Lung (tissue), 12 donors: Measurements from ENCODE around the gene PYDC1. TPM values are rescaled to one million over a fixed set of nuclear protein-coding genes. Genes with fewer than 3 reads are reported as not detected.

Experiments
- ATAC-seq: fragments of 200-7000 bp; cut with Tn5 transposase; one replicate; pipeline ENCODE4 v1.9.1; 2020; ENCODE audit warnings: moderate number of reproducible peaks; ENCODE audit not compliant: insufficient read depth, low FRiP score
- DNase-seq, 3 donors: peaks; one replicate each; pipeline ENCODE4 v3.0.0-alpha.2; 2013 to 2017
- H3K27ac ChIP-seq, 2 donors: one replicate each; pipeline ENCODE4 v1.5.1; 2013; ENCODE audit warnings: mild to moderate bottlenecking in 2 of 2, moderate library complexity in 2 of 2, control low read depth in 1 of 2, inconsistent platforms in 1 of 2, low read depth in 1 of 2, low read length in 1 of 2
- H3K27me3 ChIP-seq, 3 donors: one replicate each; pipeline ENCODE4 v1.5.1; 2013; ENCODE audit warnings: low read length in 2 of 3; ENCODE audit not compliant: control insufficient read depth in 3 of 3, insufficient read depth in 3 of 3
- H3K36me3 ChIP-seq, 4 donors: one replicate each; pipeline ENCODE4 v1.5.1; 2013; ENCODE audit warnings: low read length in 4 of 4, mild to moderate bottlenecking in 1 of 4, moderate library complexity in 1 of 4; ENCODE audit not compliant: control insufficient read depth in 4 of 4, insufficient read depth in 4 of 4
- H3K4me1 ChIP-seq, 5 donors: one replicate each; pipeline ENCODE4 v1.5.1; 2013; ENCODE audit warnings: low read length in 5 of 5, mild to moderate bottlenecking in 2 of 5, moderate library complexity in 1 of 5; ENCODE audit not compliant: control insufficient read depth in 5 of 5, insufficient read depth in 5 of 5
- H3K4me3 ChIP-seq: one replicate; pipeline ENCODE4 v1.5.1; 2013; ENCODE audit warnings: mild to moderate bottlenecking, control low read depth, moderate library complexity
- H3K9ac ChIP-seq, 2 donors: one replicate each; pipeline ENCODE4 v1.5.1; 2013; ENCODE audit warnings: low read length in 2 of 2, control low read depth in 1 of 2; ENCODE audit not compliant: insufficient read depth in 1 of 2
- H3K9me3 ChIP-seq, 4 donors: one replicate each; pipeline ENCODE4 v1.5.1; 2013; ENCODE audit warnings: low read length in 3 of 4, mild to moderate bottlenecking in 1 of 4, moderate library complexity in 1 of 4; ENCODE audit not compliant: control insufficient read depth in 4 of 4, insufficient read depth in 3 of 4
- CTCF ChIP-seq: IDR thresholded peaks from 2 replicates; pipeline ENCODE4 v1.5.1; 2012; ENCODE audit warnings: mild to moderate bottlenecking; ENCODE audit errors: control extremely low read depth, extremely low read depth
- WGBS, 2 donors: extraction: QIAGEN DNeasy Blood & Tissue Kit; methylation state at CpG; one replicate each; pipeline ENCODE4 v1.1.7; 2013; 5-methylcytosine and 5-hydroxymethylcytosine counted together
- polyA plus RNA-seq, 2 donors: library from polyadenylated mRNA; stranded (reverse); fragments of 200-250 nt; gene quantifications; one replicate each; pipeline ENCODE4 v1.2.1, GENCODE V29; 2013
- total RNA-seq, 2 donors: library from RNA; depleted of rRNA in 1 of 2; stranded (reverse); fragments of >200 nt in 1 of 2; gene quantifications; one replicate each; pipeline ENCODE4 v1.2.1, GENCODE V29; 2014 to 2021
- donor health status: control.
- donor health status: control.
- donor health status: Bipolar disorder and iron deficiency.
- donor health status: healthy.
- donor health status: DM: yes; HTN: yes; CAD: no.

The PYDC1 gene
- total and polyA plus RNA-seq, 4 donors = not detected

GRCh38 chr16:31191697-31192428, 25.1 kb downstream of the PYDC1 start:
- Histone ChIP-seq H3K36me3 (peaks cover 70 to 72% (median 71%) of the 10 kb centered on the region in 4 donors), H3K27ac (no peak overlapping the region), H3K9me3 (no peaks in the 10 kb centered on the region), H3K9ac (no peak overlapping the region), H3K27me3 (no peaks in the 10 kb centered on the region), H3K4me3 (no peak overlapping the region), H3K4me1 (no peaks in the 10 kb centered on the region)
- ATAC-seq = no peak
- no peak for TF ChIP-seq CTCF
- no peak for DNase-seq
- 86 to 91% methylated on average over 5 of the region's 5 CpGs for WGBS, 2 donors

- DNase-seq = no peak
- Histone ChIP-seq H3K27me3 (no peaks in the 10 kb centered on the region), H3K9ac (no peak overlapping the region), H3K9me3 (no peaks in the 10 kb centered on the region), H3K36me3 (peaks cover 74 to 81% (median 79%) of the 10 kb centered on the region in 4 donors), H3K27ac (no peak overlapping the region), H3K4me1 (no peaks in the 10 kb centered on the region), H3K4me3 (no peak overlapping the region)
- no peak for TF ChIP-seq CTCF
- WGBS, 2 donors = 96% methylated on average over 17 of the region's 17 CpGs
- ATAC-seq = no peak
Measured at GRCh38 chr16:31190818-31191444, 26.0 kb downstream of the PYDC1 start.

- peaks cover 76 to 88% (median 80%) of the 10 kb centered on the region in 4 donors for H3K36me3 ChIP-seq
- 94 to 95% methylated on average over 12 of the region's 12 CpGs for WGBS, 2 donors
- ATAC-seq (no peak), DNase-seq (no peak)
- H3K4me1 ChIP-seq = peaks cover 0 to 1% (median 0%) of the 10 kb centered on the region in 5 donors
- no peak overlapping the region for H3K4me3 ChIP-seq
- no peak overlapping the region for H3K27ac ChIP-seq
- H3K9ac ChIP-seq = no peak overlapping the region
- TF ChIP-seq CTCF = no peak
- H3K27me3 ChIP-seq = no peaks in the 10 kb centered on the region
- H3K9me3 ChIP-seq = no peaks in the 10 kb centered on the region
Measured at GRCh38 chr16:31190061-31190460, 26.9 kb downstream of the PYDC1 start.
